Chondrocyte (in vitro differentiated cells): Measurements from ENCODE around the gene LRRC3B. TPM values are rescaled to one million over a fixed set of nuclear protein-coding genes. Genes with fewer than 3 reads are reported as not detected.

Experiments used
- DNase-seq: peaks from one replicate; pipeline ENCODE4 v3.0.0; 2021; ENCODE audit warnings: mixed read lengths, low spot score
- H3K27ac Mint-ChIP-seq: one replicate; pipeline ENCODE4 v1.8.0; 2021; ENCODE audit warnings: mild to moderate bottlenecking, moderate library complexity, mixed read lengths; ENCODE audit not compliant: unreplicated experiment
- H3K27me3 Mint-ChIP-seq: 2 replicates; pipeline ENCODE4 v1.8.0; 2021; ENCODE audit warnings: low read depth, mixed read lengths
- H3K36me3 Mint-ChIP-seq: 2 replicates; pipeline ENCODE4 v1.8.0; 2021; ENCODE audit warnings: low read depth, mixed read lengths
- H3K4me1 Mint-ChIP-seq: 2 replicates; pipeline ENCODE4 v1.8.0; 2021; ENCODE audit warnings: low read depth, mild to moderate bottlenecking, mixed read lengths
- H3K4me3 Mint-ChIP-seq: one replicate; pipeline ENCODE4 v1.8.0; 2021; ENCODE audit warnings: mild to moderate bottlenecking, moderate library complexity, mixed read lengths; ENCODE audit not compliant: unreplicated experiment
- H3K9me3 Mint-ChIP-seq: 2 replicates; pipeline ENCODE4 v1.8.0; 2021; ENCODE audit warnings: low read depth, mixed read lengths
- total RNA-seq: library from RNA; stranded (reverse); gene quantifications from 3 replicates; pipeline ENCODE4 v1.2.1, GENCODE V29; 2021
- TF ChIP-seq, protein P1 (sequence below): fragments of 200-600 bp; sonication (generic); IDR thresholded peaks from 2 replicates; pipeline ENCODE4 v1.5.0; 2021; ENCODE audit warnings: antibody characterized with exemption, mild to moderate bottlenecking, moderate library complexity

The LRRC3B gene
- total RNA-seq, 1 donor from 2014 or later = not detected

DNA sequence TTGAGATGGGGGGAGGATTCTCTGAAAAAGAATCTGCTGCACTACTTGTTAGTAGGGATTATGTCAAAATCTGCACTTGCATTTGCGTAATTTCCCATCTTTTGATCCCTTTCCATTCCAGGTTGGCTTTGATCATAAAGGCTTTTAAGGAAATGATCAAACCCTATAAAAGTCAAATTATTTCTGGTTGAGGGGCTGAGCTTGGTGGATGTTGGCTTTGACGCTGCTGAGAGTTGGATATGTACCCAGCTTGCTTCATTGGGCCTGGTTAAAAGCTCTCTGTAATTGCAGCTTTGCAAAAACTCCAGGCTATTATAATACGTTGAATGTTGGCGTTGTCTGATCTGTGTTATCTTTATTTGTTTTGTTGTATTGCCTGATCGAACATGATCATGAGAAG lies 12.0 kb downstream of the LRRC3B start:
- TF ChIP-seq, protein P1, sequence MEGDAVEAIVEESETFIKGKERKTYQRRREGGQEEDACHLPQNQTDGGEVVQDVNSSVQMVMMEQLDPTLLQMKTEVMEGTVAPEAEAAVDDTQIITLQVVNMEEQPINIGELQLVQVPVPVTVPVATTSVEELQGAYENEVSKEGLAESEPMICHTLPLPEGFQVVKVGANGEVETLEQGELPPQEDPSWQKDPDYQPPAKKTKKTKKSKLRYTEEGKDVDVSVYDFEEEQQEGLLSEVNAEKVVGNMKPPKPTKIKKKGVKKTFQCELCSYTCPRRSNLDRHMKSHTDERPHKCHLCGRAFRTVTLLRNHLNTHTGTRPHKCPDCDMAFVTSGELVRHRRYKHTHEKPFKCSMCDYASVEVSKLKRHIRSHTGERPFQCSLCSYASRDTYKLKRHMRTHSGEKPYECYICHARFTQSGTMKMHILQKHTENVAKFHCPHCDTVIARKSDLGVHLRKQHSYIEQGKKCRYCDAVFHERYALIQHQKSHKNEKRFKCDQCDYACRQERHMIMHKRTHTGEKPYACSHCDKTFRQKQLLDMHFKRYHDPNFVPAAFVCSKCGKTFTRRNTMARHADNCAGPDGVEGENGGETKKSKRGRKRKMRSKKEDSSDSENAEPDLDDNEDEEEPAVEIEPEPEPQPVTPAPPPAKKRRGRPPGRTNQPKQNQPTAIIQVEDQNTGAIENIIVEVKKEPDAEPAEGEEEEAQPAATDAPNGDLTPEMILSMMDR = no peak
- DNase-seq = no peak
- Mint-ChIP-seq H3K27ac (no peak overlapping the region), H3K27me3 (peaks cover 5% of the 10 kb centered on the region), H3K36me3 (no peaks in the 10 kb centered on the region), H3K4me1 (no peaks in the 10 kb centered on the region), H3K9me3 (peaks cover 3% of the 10 kb centered on the region), H3K4me3 (no peak overlapping the region)

DNA sequence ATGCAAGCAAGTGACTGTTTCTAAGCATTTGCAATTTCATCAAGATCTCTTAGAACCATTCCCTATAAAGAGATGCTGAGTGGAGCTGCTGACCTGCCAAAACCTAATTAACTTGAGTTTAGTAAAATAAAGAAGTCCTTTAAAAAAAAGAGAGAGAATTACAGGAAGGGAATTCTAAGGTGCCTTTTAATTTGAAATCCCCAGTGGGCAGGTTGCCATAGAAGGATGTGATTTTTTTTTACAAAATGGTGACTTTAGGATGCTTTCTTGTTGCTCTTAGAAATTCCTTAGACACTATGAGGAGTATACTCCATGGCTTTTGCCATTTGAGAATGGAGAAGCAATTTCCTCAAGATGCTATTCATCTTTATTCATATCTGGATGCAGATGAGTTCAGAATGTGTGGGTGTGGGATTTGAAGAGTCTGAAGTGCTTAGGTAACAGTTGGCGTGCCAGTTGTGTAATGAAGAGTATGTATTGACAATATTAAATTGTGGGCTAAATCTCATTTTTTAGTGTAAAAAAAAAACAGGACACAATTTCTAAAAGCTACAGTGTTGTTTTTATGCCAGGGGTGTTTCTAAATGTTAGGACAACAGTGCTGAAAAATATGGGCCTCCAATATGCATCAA lies 13.6 kb downstream of the LRRC3B start:
- H3K4me3 Mint-ChIP-seq = no peak overlapping the region
- H3K9me3 Mint-ChIP-seq = peaks cover 3% of the 10 kb centered on the region
- H3K27me3 Mint-ChIP-seq = peaks cover 4% of the 10 kb centered on the region
- DNase-seq = no peak
- H3K27ac Mint-ChIP-seq = no peak overlapping the region
- no peaks in the 10 kb centered on the region for H3K4me1 Mint-ChIP-seq
- TF ChIP-seq, protein P1 = no peak
- no peaks in the 10 kb centered on the region for H3K36me3 Mint-ChIP-seq

DNA sequence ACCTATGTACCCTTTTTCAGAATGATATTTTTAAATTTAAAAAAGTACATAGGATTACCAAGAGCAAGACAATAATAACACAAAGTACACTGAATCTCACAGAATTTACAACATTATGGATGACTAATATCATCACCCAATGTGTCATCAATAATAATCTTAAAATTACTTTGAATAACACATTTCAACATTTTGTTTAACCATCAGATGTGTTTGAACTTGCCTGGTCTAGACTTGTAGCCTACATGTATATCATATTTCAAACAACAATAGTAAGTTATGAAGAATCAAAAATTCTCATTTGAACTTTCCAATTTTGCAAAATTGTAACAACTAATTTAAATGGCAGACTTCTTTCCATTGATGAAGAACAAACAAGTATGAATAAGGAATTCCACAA lies 15.1 kb downstream of the LRRC3B start:
- peaks cover 3% of the 10 kb centered on the region for H3K9me3 Mint-ChIP-seq
- H3K36me3 Mint-ChIP-seq = no peaks in the 10 kb centered on the region
- TF ChIP-seq, protein P1 = no peak
- no peak overlapping the region for H3K27ac Mint-ChIP-seq
- H3K4me3 Mint-ChIP-seq = no peak overlapping the region
- peaks cover 4% of the 10 kb centered on the region for H3K27me3 Mint-ChIP-seq
- DNase-seq = no peak
- no peaks in the 10 kb centered on the region for H3K4me1 Mint-ChIP-seq

DNA sequence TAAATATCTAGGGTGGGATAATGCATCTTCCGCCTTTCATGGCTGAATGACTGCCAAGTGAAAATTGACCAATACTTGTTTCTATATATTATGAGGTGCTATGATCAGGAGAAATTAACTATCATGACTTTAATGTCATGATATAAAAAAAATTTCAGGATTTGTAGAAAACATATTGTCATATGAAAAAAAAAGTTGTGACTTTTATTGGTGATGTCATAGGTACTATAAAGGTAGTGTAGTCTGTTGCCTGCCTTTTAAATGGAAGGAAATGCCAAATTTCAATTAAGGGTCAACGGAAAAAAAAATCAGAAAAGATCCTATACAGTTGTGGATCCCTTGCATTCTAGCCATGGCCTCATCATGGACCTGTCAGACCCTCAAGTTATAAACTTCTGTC lies 15.5 kb downstream of the LRRC3B start:
- H3K27ac Mint-ChIP-seq = no peak overlapping the region
- peaks cover 3% of the 10 kb centered on the region for H3K9me3 Mint-ChIP-seq
- H3K4me1 Mint-ChIP-seq = no peaks in the 10 kb centered on the region
- no peak for DNase-seq
- H3K4me3 Mint-ChIP-seq = no peak overlapping the region
- TF ChIP-seq, protein P1 = no peak
- peaks cover 2% of the 10 kb centered on the region for H3K27me3 Mint-ChIP-seq
- no peaks in the 10 kb centered on the region for H3K36me3 Mint-ChIP-seq

DNA sequence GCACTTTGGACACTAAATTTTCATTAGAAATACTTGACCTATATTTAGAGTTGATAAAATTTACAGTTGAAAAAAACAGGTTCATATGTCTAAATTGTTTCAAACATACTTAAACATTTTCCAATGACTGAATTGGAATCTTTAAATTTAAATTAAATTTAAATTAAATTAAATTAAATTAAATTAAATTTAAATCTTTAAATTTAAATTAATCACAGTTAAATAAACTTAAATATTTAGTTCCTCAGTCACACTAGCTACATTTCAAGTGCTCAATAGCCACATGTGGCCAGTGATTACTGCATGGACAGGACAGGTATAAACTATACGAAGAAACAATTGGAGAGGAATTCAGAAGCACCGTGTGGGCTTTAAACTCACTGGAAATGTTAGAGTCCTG lies 16.8 kb downstream of the LRRC3B start:
- Mint-ChIP-seq H3K4me3 (no peak overlapping the region), H3K27ac (no peak overlapping the region), H3K27me3 (peaks cover 2% of the 10 kb centered on the region), H3K36me3 (no peaks in the 10 kb centered on the region), H3K9me3 (peaks cover 3% of the 10 kb centered on the region), H3K4me1 (no peaks in the 10 kb centered on the region)
- TF ChIP-seq, protein P1 = no peak
- DNase-seq = no peak
